Esophagus squamous epithelium (tissue), 5 donors: ENCODE results near the gene ZNF232. TPM values are rescaled to one million over a fixed set of nuclear protein-coding genes. Genes with fewer than 3 reads are reported as not detected.
"Not testable (repeated sequence)": the region's sequence is repeated elsewhere in the genome, so short reads cannot be mapped to it uniquely, and the experiment has no call there.

ENCODE experiments used
- DNase-seq: peaks from one replicate; lab custom pipeline; 2025; lab: John Stamatoyannopoulos, UW
- H3K27ac ChIP-seq, 4 donors: fragments of 200-600 bp; sonication (generic); one replicate each; pipeline ENCODE4 v1.5.1; 2016 to 2019; ENCODE audit warnings: mild to moderate bottlenecking in 1 of 4
- H3K27me3 ChIP-seq, 4 donors: fragments of 200-600 bp; sonication (generic); 1 replicate in 3 of 4; 2 replicates in 1 of 4; pipeline versions ENCODE4 v1.5.1 to v1.6.0; 2017 to 2021; ENCODE audit warnings: antibody characterized with exemption in 1 of 4
- H3K36me3 ChIP-seq, 3 donors: fragments of 200-600 bp; sonication (generic); one replicate each; pipeline ENCODE4 v1.5.1; 2016 to 2019
- H3K4me1 ChIP-seq, 3 donors: fragments of 200-600 bp; sonication (generic); one replicate each; pipeline ENCODE4 v1.5.1; 2017 to 2019
- H3K4me3 ChIP-seq, 4 donors: fragments of 200-600 bp; sonication (generic); 1 replicate in 3 of 4; 2 replicates in 1 of 4; pipeline ENCODE4 v1.5.1; 2016 to 2019; ENCODE audit warnings: mild to moderate bottlenecking in 2 of 4, moderate library complexity in 1 of 4
- H3K9me3 ChIP-seq, 3 donors: fragments of 200-600 bp; sonication (generic); one replicate each; pipeline ENCODE4 v1.5.1; 2016 to 2019
- CTCF ChIP-seq, 6 experiments: fragments of 450-650 bp in 4 of 6; fragments of 200-600 bp in 2 of 6; sonication (generic) in 2 of 6; IDR thresholded peaks; one replicate each; pipeline ENCODE4 v1.5.1; 2016 to 2019; ENCODE audit warnings: antibody characterized with exemption in 6 of 6, mild to moderate bottlenecking in 4 of 6, moderate library complexity in 4 of 6
- POLR2A ChIP-seq, 4 donors: fragments of 450-650 bp; IDR thresholded peaks; one replicate each; pipeline ENCODE4 v1.6.1; 2017; ENCODE audit warnings: antibody characterized with exemption in 4 of 4, mild to moderate bottlenecking in 4 of 4, moderate library complexity in 3 of 4
- WGBS, 2 donors: methylation state at CpG; one replicate each; pipeline ENCODE4 v1.1.5; 2018; 5-methylcytosine and 5-hydroxymethylcytosine counted together
- intact Hi-C: fragments of 100-400 bp; cut with DNase I; formaldehyde crosslinking; loops from one replicate; pipeline ENCODE4 v1.15.0; 2022
- total RNA-seq, 4 donors: library from RNA; depleted of rRNA; stranded (reverse); fragments of >200 nt; gene quantifications; one replicate each; pipeline ENCODE4 v1.1.0, GENCODE V29; 2016
- donor health status: DM: yes; HTN: yes; CAD: no.

Gene ZNF232
- total RNA-seq, 4 donors from 2014 or later: 4.5 to 7.8 (median 5.8) TPM

- 88 to 90% methylated on average over 6 of the region's 7 CpGs for WGBS, 2 donors
- no peaks in the 10 kb centered on the region for H3K4me1 ChIP-seq
- H3K27ac ChIP-seq: no peak overlapping the region
- no peaks in the 10 kb centered on the region for H3K9me3 ChIP-seq
- H3K27me3 ChIP-seq: peaks cover 0 to 8% (median 0%) of the 10 kb centered on the region in 4 donors
- H3K36me3 ChIP-seq: no peaks in the 10 kb centered on the region
- DNase-seq: no peak
- intact Hi-C loops: no loop called here
- H3K4me3 ChIP-seq: no peak overlapping the region
- TF ChIP-seq CTCF (IDR thresholded peaks at IDR 0.05): no peak
- TF ChIP-seq POLR2A (IDR thresholded peaks at IDR 0.05): no peak
Measured at GRCh38 chr17:5131146-5131715, 19.6 kb upstream of the ZNF232 start.

- H3K4me3 ChIP-seq, H3K9me3 ChIP-seq, DNase-seq, H3K4me1 ChIP-seq, H3K27me3 ChIP-seq, H3K36me3 ChIP-seq, intact Hi-C loops, H3K27ac ChIP-seq: not testable (repeated sequence)
- WGBS, 2 donors: no CpG with 5 or more reads among the region's 5 CpGs
Measured at GRCh38 chr17:5130687-5131086, 19.0 kb upstream of the ZNF232 start.

- H3K27ac ChIP-seq, intact Hi-C loops, H3K4me3 ChIP-seq, DNase-seq, H3K36me3 ChIP-seq, H3K27me3 ChIP-seq, H3K4me1 ChIP-seq, H3K9me3 ChIP-seq: not testable (repeated sequence)
- 89 to 95% methylated on average over 6 to 10 of the region's 10 CpGs for WGBS, 2 donors
Measured at GRCh38 chr17:5130261-5130660, 18.6 kb upstream of the ZNF232 start.

GRCh38 chr17:5129770-5130169, 18.1 kb upstream of the ZNF232 start:
- DNase-seq, H3K4me3 ChIP-seq, intact Hi-C loops, H3K27me3 ChIP-seq, H3K36me3 ChIP-seq, H3K4me1 ChIP-seq, H3K27ac ChIP-seq, H3K9me3 ChIP-seq: not testable (repeated sequence)
- WGBS, 2 donors: 76 to 85% methylated on average over 5 to 8 of the region's 8 CpGs

- Histone ChIP-seq H3K27ac (no peak overlapping the region), H3K4me3 (no peak overlapping the region), H3K36me3 (no peaks in the 10 kb centered on the region), H3K4me1 (no peaks in the 10 kb centered on the region), H3K9me3 (no peaks in the 10 kb centered on the region), H3K27me3 (peaks cover 0 to 12% (median 0%) of the 10 kb centered on the region in 4 donors)
- 88 to 90% methylated on average over 6 to 9 of the region's 11 CpGs for WGBS, 2 donors
- no peak for TF ChIP-seq POLR2A (IDR thresholded peaks at IDR 0.05)
- TF ChIP-seq CTCF (IDR thresholded peaks at IDR 0.05): no peak
- no peak for DNase-seq
- intact Hi-C loops: no loop called here
Measured at GRCh38 chr17:5128905-5129535, 17.3 kb upstream of the ZNF232 start.

GRCh38 chr17:5128387-5128786, 16.7 kb upstream of the ZNF232 start:
- H3K27ac ChIP-seq, H3K36me3 ChIP-seq, intact Hi-C loops, DNase-seq, H3K4me1 ChIP-seq, H3K4me3 ChIP-seq, H3K9me3 ChIP-seq: not testable (repeated sequence)
- 42 to 58% methylated on average over 4 of the region's 8 CpGs for WGBS, 2 donors
- peaks cover 0 to 18% (median 0%) of the 10 kb centered on the region in 4 donors for H3K27me3 ChIP-seq

GRCh38 chr17:5127910-5128309, 16.2 kb upstream of the ZNF232 start:
- Histone ChIP-seq H3K4me3 (no peak overlapping the region), H3K9me3 (no peaks in the 10 kb centered on the region), H3K27ac (no peak overlapping the region), H3K4me1 (peaks cover under 1 to 7% (median 5%) of the 10 kb centered on the region in 3 donors), H3K36me3 (no peaks in the 10 kb centered on the region), H3K27me3 (peaks cover 0 to 23% (median 0%) of the 10 kb centered on the region in 4 donors)
- 50 to 66% methylated on average over 1 to 4 of the region's 4 CpGs for WGBS, 2 donors
- TF ChIP-seq POLR2A (IDR thresholded peaks at IDR 0.05) (no peak), CTCF (IDR thresholded peaks at IDR 0.05) (no peak)
- no peak for DNase-seq
- intact Hi-C loops: no loop called here
